ENCODE results near the gene CARD14. TPM values are rescaled to one million over a fixed set of nuclear protein-coding genes. Genes with fewer than 3 reads are reported as not detected.
"Not testable (repeated sequence)": the region's sequence is repeated elsewhere in the genome, so short reads cannot be mapped to it uniquely, and the experiment has no call there.

The CARD14 gene
- total RNA-seq, 3 donors from 2014 or later (not counting 1 experiment from before 2014, with no cell fraction given), result 0.12 to 0.38 TPM; not detected in 1

- Histone ChIP-seq H3K27ac (ENCODE audit: low read length) (no peak overlapping the region), H3K27me3 (ENCODE audit: control insufficient read depth, insufficient read depth, low read length) (no peaks in the 10 kb centered on the region), H3K4me1 (ENCODE audit: control insufficient read depth, insufficient read depth, low read length) (no peaks in the 10 kb centered on the region), H3K36me3 (ENCODE audit: control insufficient read depth, insufficient read depth, low read length) (no peaks in the 10 kb centered on the region), H3K4me3 (ENCODE audit: low read length) (no peak overlapping the region), H3K9me3 (ENCODE audit: control insufficient read depth, insufficient read depth, low read length) (no peaks in the 10 kb centered on the region)
- TF ChIP-seq CTCF (IDR thresholded peaks at IDR 0.05), result no peak
- Mint-ChIP-seq H3K27me3 (ENCODE audit: low read depth in 2 of 2) (peaks cover 0 to 7% of the 10 kb centered on the region in 2 donors), H3K9me3 (no peaks in the 10 kb centered on the region), H3K4me1 (no peaks in the 10 kb centered on the region), H3K36me3 (no peaks in the 10 kb centered on the region), H3K27ac (no peak overlapping the region), H3K4me3 (no peak overlapping the region)
- 95% methylated on average over 7 of the region's 7 CpGs for WGBS (ENCODE audit: insufficient coverage)
- intact Hi-C loops (cut with micrococcal nuclease), result loop anchor here (1.0 kb wide), 1 partner anchor 57 kb away; no protein-coding TSS in a partner anchor
- no peak for DNase-seq
- ATAC-seq, result no peak
Observed at GRCh38 chr17:80196652-80197051, 26.8 kb downstream of the CARD14 start.

GRCh38 chr17:80198144-80198661 lies 28.4 kb downstream of the CARD14 start:
- Histone ChIP-seq H3K27ac (ENCODE audit: low read length) (no peak overlapping the region), H3K27me3 (ENCODE audit: control insufficient read depth, insufficient read depth, low read length) (no peaks in the 10 kb centered on the region), H3K4me1 (ENCODE audit: control insufficient read depth, insufficient read depth, low read length) (no peaks in the 10 kb centered on the region), H3K9me3 (ENCODE audit: control insufficient read depth, insufficient read depth, low read length) (no peaks in the 10 kb centered on the region), H3K4me3 (ENCODE audit: low read length) (no peak overlapping the region), H3K36me3 (ENCODE audit: control insufficient read depth, insufficient read depth, low read length) (no peaks in the 10 kb centered on the region)
- Mint-ChIP-seq H3K27ac (no peak overlapping the region), H3K4me3 (no peak overlapping the region), H3K9me3 (no peaks in the 10 kb centered on the region), H3K4me1 (no peaks in the 10 kb centered on the region), H3K36me3 (no peaks in the 10 kb centered on the region), H3K27me3 (ENCODE audit: low read depth in 2 of 2) (peaks cover 0 to 7% of the 10 kb centered on the region in 2 donors)
- TF ChIP-seq CTCF (IDR thresholded peaks at IDR 0.05), result no peak
- WGBS (ENCODE audit: insufficient coverage), result 92% methylated on average over 27 of the region's 27 CpGs
- intact Hi-C loops (cut with micrococcal nuclease), result no loop called here
- ATAC-seq (no peak), DNase-seq (no peak)

- H3K27ac ChIP-seq (ENCODE audit: low read length); H3K4me3 Mint-ChIP-seq; H3K9me3 ChIP-seq (ENCODE audit: control insufficient read depth, insufficient read depth, low read length); H3K27ac Mint-ChIP-seq; intact Hi-C loops (cut with micrococcal nuclease); H3K27me3 ChIP-seq (ENCODE audit: control insufficient read depth, insufficient read depth, low read length); H3K4me1 Mint-ChIP-seq; H3K27me3 Mint-ChIP-seq (ENCODE audit: low read depth in 2 of 2); H3K4me3 ChIP-seq (ENCODE audit: low read length); H3K36me3 Mint-ChIP-seq; H3K9me3 Mint-ChIP-seq; ATAC-seq; H3K36me3 ChIP-seq (ENCODE audit: control insufficient read depth, insufficient read depth, low read length); H3K4me1 ChIP-seq (ENCODE audit: control insufficient read depth, insufficient read depth, low read length); DNase-seq: not testable (repeated sequence)
- WGBS (ENCODE audit: insufficient coverage), result 73% methylated on average over 5 of the region's 6 CpGs
Observed at GRCh38 chr17:80199295-80199694, 29.5 kb downstream of the CARD14 start.

- Histone ChIP-seq H3K27me3 (ENCODE audit: control insufficient read depth, insufficient read depth, low read length) (no peaks in the 10 kb centered on the region), H3K36me3 (ENCODE audit: control insufficient read depth, insufficient read depth, low read length) (no peaks in the 10 kb centered on the region), H3K4me1 (ENCODE audit: control insufficient read depth, insufficient read depth, low read length) (no peaks in the 10 kb centered on the region), H3K4me3 (ENCODE audit: low read length) (no peak overlapping the region), H3K27ac (ENCODE audit: low read length) (no peak overlapping the region), H3K9me3 (ENCODE audit: control insufficient read depth, insufficient read depth, low read length) (no peaks in the 10 kb centered on the region)
- intact Hi-C loops (cut with micrococcal nuclease), result no loop called here
- WGBS (ENCODE audit: insufficient coverage), result 82% methylated on average over 15 of the region's 15 CpGs
- no peak overlapping the region for H3K27ac Mint-ChIP-seq
- H3K4me3 Mint-ChIP-seq, result no peak overlapping the region
- H3K9me3 Mint-ChIP-seq, result no peaks in the 10 kb centered on the region
- no peak for DNase-seq
- no peaks in the 10 kb centered on the region for H3K4me1 Mint-ChIP-seq
- no peaks in the 10 kb centered on the region for H3K27me3 Mint-ChIP-seq (ENCODE audit: low read depth in 2 of 2)
- no peak for ATAC-seq
- no peak for TF ChIP-seq CTCF (IDR thresholded peaks at IDR 0.05)
- no peaks in the 10 kb centered on the region for H3K36me3 Mint-ChIP-seq
Observed at GRCh38 chr17:80201446-80201845, 31.6 kb downstream of the CARD14 start.
